ENCODE data around the gene HTRA3.

GRCh38 chr4:8238515-8239053 lies 31.0 kb upstream of the HTRA3 start:
- no peak for TF ChIP-seq POLR2A (IDR thresholded peaks at IDR 0.05)
- no peak for TF ChIP-seq POLR2AphosphoS5 (IDR thresholded peaks at IDR 0.05)

All from suprapubic skin (tissue), 4 donors.